T-cell (primary cell): ENCODE measurements around the gene MEFV. TPM values are rescaled to one million over a fixed set of nuclear protein-coding genes. Genes with fewer than 3 reads are reported as not detected.

Experiments
- ATAC-seq, 4 experiments: fragments of 200-7000 bp in 3 of 4; fragments of 150-1000 bp in 1 of 4; cut with Tn5 transposase; replicated peaks in 1 of 4; 1 replicate in 3 of 4; 2 replicates in 1 of 4; pipeline ENCODE4 v1.10.0; 2021; ENCODE audit warnings: moderate library complexity in 3 of 4, mild to moderate bottlenecking in 2 of 4, moderate number of reproducible peaks in 1 of 4
- CTCF ChIA-PET, 2 donors: fragments of 300-600 bp; sonication (Branson Sonifier 250); formaldehyde crosslinking; loops; one replicate each; lab custom pipeline; 2022; ENCODE audit warnings: antibody characterized with exemption in 2 of 2; lab: Charles Lee
- POLR2A ChIA-PET, 2 donors: fragments of 300-600 bp; sonication (Branson Sonifier 250); formaldehyde crosslinking; loops; one replicate each; lab custom pipeline; 2022; ENCODE audit warnings: antibody characterized with exemption in 2 of 2; lab: Charles Lee
- DNase-seq, 35 experiments: peaks; one replicate each; pipeline versions ENCODE4 v3.0.0 to v3.0.0-alpha.2; 2013 to 2023
- H3K27ac ChIP-seq: one replicate; pipeline ENCODE4 v1.5.1; 2013; ENCODE audit warnings: low read length
- H3K27me3 ChIP-seq, 2 experiments: replicated peaks in 1 of 2; 1 replicate in 1 of 2; 2 replicates in 1 of 2; pipeline versions ENCODE4 v1.6.1 to v1.7.0; 2013; ENCODE audit warnings: low read length in 1 of 2, mixed read lengths in 1 of 2; ENCODE audit not compliant: control insufficient read depth in 2 of 2, insufficient read depth in 2 of 2; ENCODE audit errors: extremely low read depth in 1 of 2
- H3K36me3 ChIP-seq, 2 donors: 1 replicate in 1 of 2; 2 replicates in 1 of 2; pipeline versions ENCODE4 v1.6.1 to v1.7.0; 2013; ENCODE audit warnings: low read length in 1 of 2; ENCODE audit not compliant: control insufficient read depth in 2 of 2, insufficient read depth in 1 of 2; ENCODE audit errors: extremely low read depth in 1 of 2
- H3K4me1 ChIP-seq, 2 experiments: 1 replicate in 1 of 2; 2 replicates in 1 of 2; pipeline versions ENCODE4 v1.6.1 to v1.7.0; 2013; ENCODE audit warnings: low read length in 2 of 2, mixed read lengths in 1 of 2; ENCODE audit not compliant: insufficient read depth in 2 of 2, control insufficient read depth in 1 of 2; ENCODE audit errors: extremely low read depth in 1 of 2
- H3K4me3 ChIP-seq, 2 donors: 1 replicate in 1 of 2; 2 replicates in 1 of 2; pipeline versions ENCODE4 v1.5.1 to v1.7.0; 2013; ENCODE audit warnings: mild to moderate bottlenecking in 2 of 2, low read length in 1 of 2, moderate library complexity in 1 of 2; ENCODE audit not compliant: control insufficient read depth in 1 of 2; ENCODE audit errors: extremely low read depth in 1 of 2
- H3K9me3 ChIP-seq: 2 replicates; pipeline ENCODE4 v1.7.0; 2013
- H3K27ac Mint-ChIP-seq, 2 donors: one replicate each; pipeline ENCODE4 v1.8.0; 2020 to 2021; ENCODE audit warnings: mild to moderate bottlenecking in 2 of 2, mixed read lengths in 2 of 2
- H3K27me3 Mint-ChIP-seq, 2 donors: one replicate each; pipeline ENCODE4 v1.8.0; 2021 to 2022; ENCODE audit warnings: mixed read lengths in 2 of 2
- H3K36me3 Mint-ChIP-seq: one replicate; pipeline ENCODE4 v1.8.0; 2021; ENCODE audit warnings: mixed read lengths
- H3K4me1 Mint-ChIP-seq, 3 donors: one replicate each; pipeline ENCODE4 v1.8.0; 2020 to 2022; ENCODE audit warnings: mixed read lengths in 3 of 3, mild to moderate bottlenecking in 1 of 3
- H3K4me3 Mint-ChIP-seq, 3 donors: one replicate each; pipeline ENCODE4 v1.8.0; 2020 to 2022; ENCODE audit warnings: mild to moderate bottlenecking in 3 of 3, mixed read lengths in 3 of 3, moderate library complexity in 3 of 3
- H3K9me3 Mint-ChIP-seq, 3 donors: one replicate each; pipeline ENCODE4 v1.8.0; 2020 to 2022; ENCODE audit warnings: mixed read lengths in 3 of 3
- WGBS: methylation state at CpG from one replicate; pipeline ENCODE4 v1.1.5; 2013; ENCODE audit warnings: missing lambda C conversion rate; ENCODE audit not compliant: insufficient coverage; 5-methylcytosine and 5-hydroxymethylcytosine counted together
- total RNA-seq, 35 experiments: library from RNA in 6 of 35; stranded (reverse) in 6 of 35; fragments of 120-200 nt in 1 of 35; gene quantifications; one replicate each; pipeline versions ENCODE4 v1.2.1 to v1.2.4 and lab custom pipeline; 2013 to 2026

The MEFV gene
- total RNA-seq, 5 donors from 2014 or later (not counting 1 experiment from before 2014, with no cell fraction given): 0.10 to 0.38 (median 0.19) TPM; not detected in 1

DNA sequence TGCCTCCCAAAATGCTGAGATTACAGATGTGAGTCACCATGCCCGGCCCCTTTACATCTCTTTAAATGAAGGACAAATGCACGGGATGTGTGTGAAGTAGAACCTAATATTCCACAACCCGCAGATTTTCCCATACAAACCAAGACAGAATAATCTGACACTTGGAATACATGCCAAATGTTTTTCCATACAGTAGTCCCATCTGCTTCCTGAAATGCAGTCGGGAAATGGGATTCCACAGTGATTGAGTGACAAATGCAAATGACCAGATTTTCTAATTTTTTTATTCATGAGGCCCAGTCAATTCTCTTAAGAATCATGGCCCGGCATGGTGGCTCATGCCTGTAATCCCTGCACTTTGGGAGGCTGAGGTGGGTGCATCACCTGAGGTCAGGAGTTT lies 14.7 kb downstream of the MEFV start:
- H3K27ac ChIP-seq: no peak overlapping the region
- Mint-ChIP-seq H3K4me3 (no peak overlapping the region), H3K9me3 (no peaks in the 10 kb centered on the region), H3K27ac (no peak overlapping the region), H3K4me1 (no peaks in the 10 kb centered on the region), H3K36me3 (no peaks in the 10 kb centered on the region), H3K27me3 (peaks cover 4 to 14% of the 10 kb centered on the region in 2 donors)
- ATAC-seq (no peak), DNase-seq (no peak)
- ChIA-PET POLR2A (no interaction called here), CTCF (no interaction called here)
- H3K9me3 ChIP-seq: no peaks in the 10 kb centered on the region
- H3K36me3 ChIP-seq: no peaks in the 10 kb centered on the region
- no peaks in the 10 kb centered on the region for H3K4me1 ChIP-seq
- no peak overlapping the region for H3K4me3 ChIP-seq
- WGBS: no CpG with 5 or more reads among the region's 5 CpGs
- peaks cover 0 to 22% of the 10 kb centered on the region in 2 experiments for H3K27me3 ChIP-seq

DNA sequence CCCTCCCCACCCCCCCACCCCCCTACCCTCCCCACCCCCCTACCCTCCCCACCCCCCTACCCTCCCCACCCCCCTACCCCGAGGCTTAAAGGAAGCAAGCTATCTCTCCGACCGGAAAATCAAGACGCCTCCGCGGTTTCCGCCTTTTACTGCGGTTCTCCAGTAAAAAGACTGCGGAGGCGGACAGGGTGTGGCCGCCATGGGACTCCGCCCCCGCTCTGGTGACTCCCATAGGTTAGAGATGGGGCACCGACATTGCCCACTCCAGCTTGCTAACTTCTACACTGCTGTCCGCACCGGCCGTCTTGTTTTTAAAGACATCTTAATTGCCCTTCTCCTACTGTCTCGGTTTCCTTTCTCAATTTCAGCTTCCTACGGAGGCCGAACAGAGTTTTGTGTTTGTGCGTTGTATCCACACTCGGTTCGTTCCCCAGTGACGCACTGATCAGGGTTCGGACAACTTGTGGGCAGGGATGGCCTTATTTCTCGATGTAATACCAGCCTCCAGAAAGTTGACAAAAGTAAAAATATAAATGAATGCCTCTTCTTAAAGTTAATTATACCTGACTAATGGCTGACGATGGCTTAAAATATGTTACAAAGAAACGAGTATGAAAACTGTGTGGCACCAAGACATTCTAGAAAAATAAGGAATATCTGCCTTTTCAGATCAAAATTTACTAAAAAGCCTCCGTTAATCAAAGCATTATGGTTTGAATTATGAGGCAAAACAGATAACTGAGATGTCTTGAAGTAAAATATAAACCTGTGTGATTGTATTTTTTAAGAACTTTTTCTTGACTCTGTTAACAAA lies 20.4 kb downstream of the MEFV start:
- Mint-ChIP-seq H3K36me3 (peaks cover 28% of the 10 kb centered on the region), H3K4me3 (peak overlapping the region; percentile 64 to 74 (median 71)), H3K27me3 (peaks cover 2 to 6% of the 10 kb centered on the region in 2 donors), H3K4me1 (peaks cover 29 to 38% (median 31%) of the 10 kb centered on the region in 3 donors), H3K27ac (peak overlapping the region; percentile 66 to 83), H3K9me3 (peaks cover 0 to 4% (median 0%) of the 10 kb centered on the region in 3 donors)
- Histone ChIP-seq H3K27ac (peak overlapping the region; percentile 61), H3K36me3 (peaks cover 0 to 20% of the 10 kb centered on the region in 2 donors), H3K27me3 (peaks cover 0 to 3% of the 10 kb centered on the region in 2 experiments), H3K4me1 (peaks cover 2 to 26% of the 10 kb centered on the region in 2 experiments), H3K4me3 (no peak overlapping the region), H3K9me3 (no peaks in the 10 kb centered on the region)
- ChIA-PET POLR2A (no interaction called here), CTCF (no interaction called here)
- peak in 33 of 35 experiments; percentile 15 to 77 (median 54) for DNase-seq
- 28% methylated on average over 2 of the region's 29 CpGs for WGBS
- no peak for ATAC-seq

DNA sequence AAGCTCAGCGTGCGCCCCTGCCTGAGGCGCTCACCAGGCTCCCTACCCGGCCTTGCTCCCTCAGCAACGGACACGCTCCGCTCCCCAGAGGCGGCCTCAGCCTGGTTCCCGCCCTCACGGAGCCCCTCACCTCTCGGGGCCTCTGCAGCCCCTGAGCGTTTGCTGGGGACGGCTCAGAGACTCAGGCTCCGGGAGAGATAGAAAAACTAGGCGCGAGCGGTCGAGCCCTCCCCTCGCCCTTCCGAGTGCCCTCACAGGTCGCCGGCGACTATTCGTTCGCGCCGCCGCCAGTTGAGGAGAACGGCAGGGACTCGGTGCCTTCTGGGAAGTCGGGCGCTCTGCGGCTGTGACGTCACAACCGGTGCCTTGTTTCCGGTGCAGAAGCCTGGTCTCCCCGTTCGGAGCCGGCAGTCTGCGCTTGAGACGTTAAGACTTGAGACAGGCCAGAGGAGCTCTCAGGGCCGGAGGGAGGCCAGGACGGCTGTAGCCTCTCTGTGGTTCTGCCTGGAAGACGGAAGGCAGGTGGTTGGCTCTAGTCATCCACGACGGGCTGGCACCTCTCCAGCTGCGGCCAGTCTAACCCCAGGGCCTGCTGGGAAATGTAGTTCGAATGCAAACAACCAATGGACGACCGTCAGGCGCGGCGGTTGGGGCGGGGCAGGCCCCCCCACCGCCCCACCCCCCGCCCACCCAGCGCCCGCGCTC lies 21.4 kb downstream of the MEFV start, which contains the start of gene ZNF200:
ZNF200 (minus strand) TSS at position 302 of the 705 bp plus-strand sequence. CDS start 1,403 bp downstream, outside the sequence.
- peaks cover 1 to 2% of the 10 kb centered on the region in 2 donors for H3K27me3 Mint-ChIP-seq

DNA sequence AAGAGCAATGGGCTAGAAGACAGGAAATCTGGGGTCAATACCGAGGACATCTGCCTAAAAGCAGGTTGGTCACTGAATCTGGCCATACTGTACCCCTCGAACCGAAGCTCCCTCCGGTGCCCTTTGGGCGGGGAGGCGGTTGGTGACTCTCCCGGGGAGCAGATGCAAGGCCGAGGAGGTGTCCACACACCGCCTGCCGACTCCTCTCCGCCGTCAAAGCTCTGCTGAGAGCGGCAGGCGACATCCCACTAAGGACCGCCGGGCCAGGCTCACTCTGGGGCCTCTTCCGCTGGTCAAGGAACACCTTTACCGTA lies 21.9 kb downstream of the MEFV start:
- Histone ChIP-seq H3K27ac (peak overlapping the region; percentile 78), H3K4me1 (peaks cover 2 to 26% of the 10 kb centered on the region in 2 experiments), H3K36me3 (peaks cover 0 to 35% of the 10 kb centered on the region in 2 donors), H3K27me3 (no peaks in the 10 kb centered on the region), H3K4me3 (peak overlapping the region; percentile 72 to 78), H3K9me3 (no peaks in the 10 kb centered on the region)
- peak overlapping the region; percentile 97 to 99 for H3K27ac Mint-ChIP-seq
- no peaks in the 10 kb centered on the region for H3K27me3 Mint-ChIP-seq
- ChIA-PET POLR2A (interaction anchor here in 1 of 2 donors (0.5 kb wide), 1 partner anchor 75 kb away, joined by 8 read pairs; no protein-coding TSS in a partner anchor), CTCF (no interaction called here)
- H3K36me3 Mint-ChIP-seq: peaks cover 41% of the 10 kb centered on the region
- DNase-seq (peak in 2 of 35 experiments; percentile 1 to 4), ATAC-seq (no peak)
- WGBS: 1% methylated on average over 18 of the region's 18 CpGs
- peaks cover 29 to 42% (median 31%) of the 10 kb centered on the region in 3 donors for H3K4me1 Mint-ChIP-seq
- H3K4me3 Mint-ChIP-seq: peak overlapping the region; percentile 92 to 95 (median 94)
- peaks cover 0 to 16% (median 7%) of the 10 kb centered on the region in 3 donors for H3K9me3 Mint-ChIP-seq

More for the DNA sequence above, 21.4 kb downstream of the MEFV start, which contains the start of gene ZNF200:
- Histone ChIP-seq H3K9me3 (no peaks in the 10 kb centered on the region), H3K36me3 (peaks cover 0 to 29% of the 10 kb centered on the region in 2 donors), H3K27me3 (no peaks in the 10 kb centered on the region), H3K4me3 (peak within 1 kb of the TSS; percentile 72 to 78), H3K4me1 (peaks cover 2 to 26% of the 10 kb centered on the region in 2 experiments), H3K27ac (peak within 1 kb of the TSS; percentile 78)
- 0% methylated on average over 46 of the region's 59 CpGs for WGBS
- H3K9me3 Mint-ChIP-seq: peaks cover 0 to 14% (median 6%) of the 10 kb centered on the region in 3 donors
- POLR2A ChIA-PET: interaction anchor here in 1 of 2 donors (0.5 kb wide), 1 partner anchor 76 kb away, joined by 8 read pairs; no protein-coding TSS in a partner anchor
- CTCF ChIA-PET: no interaction called here
- peaks cover 38% of the 10 kb centered on the region for H3K36me3 Mint-ChIP-seq
- peak within 1 kb of the TSS; percentile 97 to 99 for H3K27ac Mint-ChIP-seq
- H3K4me1 Mint-ChIP-seq: peaks cover 29 to 42% (median 31%) of the 10 kb centered on the region in 3 donors
- peak within 1 kb of the TSS; percentile 92 to 95 (median 94) for H3K4me3 Mint-ChIP-seq
- peak; percentile 92 to 95 (median 94) for ATAC-seq
- DNase-seq: peak; percentile 85 to 97 (median 92)

DNA sequence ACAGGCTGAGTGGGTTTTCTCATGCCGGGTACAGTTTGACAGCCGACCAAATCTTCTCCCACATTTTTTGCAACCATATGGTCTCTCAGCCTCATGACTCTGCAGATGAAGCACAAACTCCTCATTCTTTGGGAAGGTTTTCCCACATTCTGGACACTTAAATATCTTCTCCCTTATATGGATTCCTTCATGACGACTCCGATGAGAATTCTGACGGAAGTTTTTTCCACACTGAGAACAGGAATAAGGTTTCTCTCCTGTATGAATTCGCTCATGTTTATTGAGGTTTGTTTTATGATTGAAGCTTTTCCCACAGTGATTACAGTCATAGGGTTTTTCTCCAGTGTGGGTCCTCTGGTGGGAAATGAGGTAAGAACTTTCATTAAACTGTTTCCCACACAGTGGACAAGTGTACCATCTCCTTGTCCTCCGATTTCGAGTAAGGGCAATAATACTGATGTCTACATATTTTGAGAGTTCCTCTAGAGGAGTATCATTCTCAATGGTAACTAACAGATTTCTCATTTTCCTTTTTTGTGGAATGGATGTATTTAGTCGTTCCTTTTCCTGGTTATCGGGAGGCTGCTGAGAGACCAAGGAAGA lies 32.4 kb downstream of the MEFV start:
- peaks cover 13 to 47% of the 10 kb centered on the region in 2 donors for H3K36me3 ChIP-seq
- no peaks in the 10 kb centered on the region for H3K4me1 Mint-ChIP-seq
- no peak overlapping the region for H3K4me3 ChIP-seq
- H3K4me1 ChIP-seq: no peaks in the 10 kb centered on the region
- ChIA-PET CTCF (interaction anchor here in 1 of 2 donors (0.6 kb wide), 1 partner anchor 16 kb away, joined by 3 read pairs; no protein-coding TSS in a partner anchor), POLR2A (no interaction called here)
- no peak overlapping the region for H3K27ac ChIP-seq
- H3K36me3 Mint-ChIP-seq: peaks cover 63% of the 10 kb centered on the region
- no peak overlapping the region for H3K4me3 Mint-ChIP-seq
- ATAC-seq: no peak
- peaks cover 26% of the 10 kb centered on the region for H3K9me3 ChIP-seq
- no peaks in the 10 kb centered on the region for H3K27me3 ChIP-seq
- H3K27ac Mint-ChIP-seq: no peak overlapping the region
- 100% methylated on average over 1 of the region's 10 CpGs for WGBS
- peaks cover 14 to 48% (median 32%) of the 10 kb centered on the region in 3 donors for H3K9me3 Mint-ChIP-seq
- no peak for DNase-seq
- H3K27me3 Mint-ChIP-seq: no peaks in the 10 kb centered on the region
